ENCODE data around the gene PRPF19.

DNA sequence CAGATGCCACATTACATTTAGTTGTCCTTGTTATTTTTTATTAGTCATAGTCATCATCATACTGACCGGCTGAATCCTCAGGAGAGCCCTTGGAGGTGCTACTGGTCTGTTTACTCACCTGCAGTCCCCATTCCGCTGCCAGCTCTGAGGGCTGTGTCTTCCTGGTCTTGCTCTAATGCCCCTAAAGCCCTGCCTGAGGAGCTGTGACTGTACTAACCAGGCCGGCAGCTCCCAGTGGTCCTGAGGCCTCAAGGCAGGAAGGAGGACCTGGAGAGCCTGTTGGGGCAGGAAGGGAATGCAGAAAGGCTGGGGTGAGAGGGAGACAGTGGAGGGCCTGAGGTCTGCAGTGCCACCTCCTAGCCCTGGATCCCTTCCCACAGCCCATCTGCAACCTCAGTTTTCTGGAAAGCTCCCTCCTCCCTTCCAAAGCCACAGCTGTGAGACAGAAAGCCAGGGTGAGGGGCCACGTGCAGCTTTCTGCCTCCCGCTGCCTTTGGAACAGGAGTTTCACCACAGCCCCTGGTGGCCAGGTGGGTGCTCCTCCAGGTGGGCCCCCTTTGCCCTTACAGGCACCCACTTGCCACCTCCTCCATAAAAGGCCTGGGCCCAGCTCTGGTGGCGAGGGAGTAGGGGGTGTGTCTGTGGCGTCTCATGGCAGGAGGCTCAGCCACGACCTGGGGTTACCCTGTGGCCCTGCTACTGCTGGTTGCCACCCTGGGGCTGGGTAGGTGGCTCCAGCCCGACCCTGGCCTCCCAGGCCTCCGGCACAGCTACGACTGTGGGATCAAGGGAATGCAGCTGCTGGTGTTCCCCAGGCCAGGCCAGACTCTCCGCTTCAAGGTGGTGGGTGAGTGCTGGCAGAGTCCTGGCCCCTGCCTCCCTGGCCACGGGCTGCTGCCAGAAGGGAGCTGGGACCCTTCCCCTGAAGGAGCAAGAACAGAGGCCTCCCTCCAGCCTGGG, 39.2 kb downstream of the PRPF19 start, which contains the start of gene ZP1:
- TF ChIP-seq, protein P1, sequence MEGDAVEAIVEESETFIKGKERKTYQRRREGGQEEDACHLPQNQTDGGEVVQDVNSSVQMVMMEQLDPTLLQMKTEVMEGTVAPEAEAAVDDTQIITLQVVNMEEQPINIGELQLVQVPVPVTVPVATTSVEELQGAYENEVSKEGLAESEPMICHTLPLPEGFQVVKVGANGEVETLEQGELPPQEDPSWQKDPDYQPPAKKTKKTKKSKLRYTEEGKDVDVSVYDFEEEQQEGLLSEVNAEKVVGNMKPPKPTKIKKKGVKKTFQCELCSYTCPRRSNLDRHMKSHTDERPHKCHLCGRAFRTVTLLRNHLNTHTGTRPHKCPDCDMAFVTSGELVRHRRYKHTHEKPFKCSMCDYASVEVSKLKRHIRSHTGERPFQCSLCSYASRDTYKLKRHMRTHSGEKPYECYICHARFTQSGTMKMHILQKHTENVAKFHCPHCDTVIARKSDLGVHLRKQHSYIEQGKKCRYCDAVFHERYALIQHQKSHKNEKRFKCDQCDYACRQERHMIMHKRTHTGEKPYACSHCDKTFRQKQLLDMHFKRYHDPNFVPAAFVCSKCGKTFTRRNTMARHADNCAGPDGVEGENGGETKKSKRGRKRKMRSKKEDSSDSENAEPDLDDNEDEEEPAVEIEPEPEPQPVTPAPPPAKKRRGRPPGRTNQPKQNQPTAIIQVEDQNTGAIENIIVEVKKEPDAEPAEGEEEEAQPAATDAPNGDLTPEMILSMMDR (IDR thresholded peaks at IDR 0.05): no peak
- no peak for TF ChIP-seq POLR2A (IDR thresholded peaks at IDR 0.05)
